NOMO-1 treated with dmso at 0.1 percent for 144 hours (cell line): ENCODE measurements around the gene MEOX2.

ENCODE experiments used
- DNase-seq: peaks from one replicate; lab custom pipeline; 2025; ENCODE audit not compliant: unreplicated experiment; lab: John Stamatoyannopoulos, UW

MEOX2 gene

DNA sequence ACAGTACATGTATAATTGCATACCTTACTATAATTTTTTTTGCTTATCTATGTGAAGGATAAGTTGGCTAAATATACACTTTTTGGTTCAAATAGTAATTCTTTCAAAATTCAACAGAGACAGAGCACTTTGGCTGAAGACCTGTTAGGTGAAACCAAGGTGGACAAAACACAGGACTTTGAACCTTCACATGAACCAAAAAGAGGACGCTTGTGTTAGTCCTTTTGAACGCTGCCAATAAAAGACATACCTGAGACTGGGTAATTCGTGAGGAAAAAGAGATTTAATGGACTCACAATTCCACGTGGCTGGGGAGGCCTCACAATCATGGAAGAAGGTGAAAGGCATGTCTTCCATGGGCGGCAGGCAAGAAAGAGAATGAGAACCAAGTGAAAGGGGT is 120.0 kb downstream of the MEOX2 start:
- no peak for DNase-seq

DNA sequence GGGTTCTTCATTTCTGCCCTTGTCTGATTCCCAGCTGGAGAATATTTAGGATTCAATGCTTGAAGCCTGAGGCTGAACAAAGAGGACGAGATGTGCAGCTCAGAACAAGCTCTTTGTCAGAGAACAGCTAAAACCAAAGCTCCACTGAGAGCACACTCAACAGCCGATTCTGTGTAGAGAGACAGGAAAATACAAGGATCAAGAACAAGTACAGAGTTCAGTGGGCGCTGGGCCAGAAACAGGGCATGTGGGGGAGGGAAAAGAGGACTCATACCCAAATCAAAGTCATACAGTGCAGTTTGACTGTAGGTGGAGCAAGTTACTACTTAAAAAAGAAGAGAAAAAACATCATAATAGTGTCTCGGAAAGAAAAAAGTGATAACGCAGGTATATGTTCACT is 124.6 kb downstream of the MEOX2 start, which contains the start of gene AGMO:
AGMO (minus strand) TSS at position 181 of the 400 bp plus-strand sequence.
- DNase-seq: no peak
